Retinal pigment epithelial cell (primary cell): ENCODE results near the gene OGA.

Experiments used
- DNase-seq: peaks from one replicate; pipeline ENCODE4 v3.0.0-alpha.2; 2010; ENCODE audit warnings: low read depth
- H3K4me3 ChIP-seq: 2 replicates; pipeline ENCODE4 v1.5.1; 2011; ENCODE audit warnings: mild to moderate bottlenecking, low read length, control low read depth, moderate library complexity
- CTCF ChIP-seq: conservative IDR thresholded peaks from 2 replicates; pipeline ENCODE4 v1.5.1; 2011; ENCODE audit warnings: low read depth, low read length, control low read depth, inconsistent platforms

OGA gene

DNA sequence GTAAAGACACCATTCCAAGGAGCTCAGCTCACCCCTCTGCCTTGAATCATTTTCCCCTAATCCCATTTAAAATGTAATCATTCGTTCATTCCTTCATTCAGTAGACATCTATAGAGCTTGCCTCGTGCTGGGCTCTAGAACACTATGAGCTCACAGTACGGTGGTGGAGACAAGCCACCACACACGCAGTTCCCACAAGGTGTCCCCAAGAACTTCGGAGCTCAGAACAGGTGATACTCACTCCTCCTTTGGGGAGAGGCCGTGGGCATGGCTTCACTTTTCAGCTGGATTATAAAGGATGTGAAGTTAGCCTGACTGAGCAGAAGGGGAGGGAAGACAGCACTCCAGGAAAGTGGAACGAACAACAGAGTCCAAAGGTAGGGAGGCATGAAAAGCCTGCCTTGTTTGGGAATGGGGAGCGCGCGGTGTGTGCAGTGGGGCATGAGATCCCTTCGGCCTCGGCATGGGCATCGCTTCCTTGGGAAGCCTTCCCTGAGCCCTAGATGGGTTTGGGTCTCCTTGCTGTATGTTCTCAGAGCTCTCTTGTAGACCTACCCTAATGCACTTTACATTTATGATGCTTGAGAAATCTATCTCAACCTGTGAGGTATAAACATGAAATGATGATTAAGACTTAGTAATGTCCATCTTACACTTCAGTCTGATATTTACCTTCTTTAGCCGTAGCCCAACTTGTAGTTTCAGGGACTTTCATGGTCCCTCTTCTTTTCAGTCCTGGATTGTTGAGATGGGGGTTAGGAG lies 809 bp upstream of the OGA start:
- no peak for DNase-seq
- no peak for TF ChIP-seq CTCF
- H3K4me3 ChIP-seq, result peak overlapping the region; percentile 54

DNA sequence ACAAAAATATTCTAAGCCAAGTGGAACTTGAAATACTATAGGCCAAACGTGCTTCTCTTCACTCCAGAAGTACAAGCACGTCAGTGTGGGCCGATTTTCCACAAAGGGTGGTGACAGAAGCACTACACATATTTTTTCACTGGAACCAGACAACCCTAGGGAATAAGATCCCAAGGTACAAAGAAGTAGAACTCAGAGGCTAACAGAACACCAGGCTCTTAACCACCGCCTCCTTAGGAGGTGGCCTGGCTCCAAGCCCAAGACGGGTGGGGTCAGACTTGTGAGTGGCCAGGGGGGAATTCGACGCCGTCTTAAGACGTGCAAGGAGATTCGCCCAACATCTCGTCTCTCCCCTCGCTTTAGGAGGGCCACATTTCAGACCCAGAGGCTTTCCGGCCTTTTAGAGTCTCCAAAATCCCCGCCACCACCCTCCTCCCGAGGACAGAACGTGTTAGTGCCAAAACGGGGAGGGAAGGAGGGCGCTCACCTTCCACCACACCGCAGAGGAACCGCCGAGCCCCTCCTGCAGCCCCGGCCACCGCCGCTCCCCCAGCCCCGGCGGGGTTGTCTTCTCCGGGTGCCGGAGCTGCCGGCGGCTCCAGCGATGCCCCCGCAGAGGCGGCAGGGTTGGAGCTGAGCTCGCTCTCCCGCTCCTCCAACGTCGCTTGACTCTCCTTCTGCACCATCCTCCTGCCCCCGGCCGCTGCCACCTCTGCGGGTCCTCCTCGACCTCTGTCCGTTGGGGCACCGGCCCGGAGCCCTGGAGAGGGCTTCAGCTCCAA lies 716 bp downstream of the OGA start:
- TF ChIP-seq CTCF, result no peak
- peak overlapping the region; percentile 83 for H3K4me3 ChIP-seq
- DNase-seq, result peak; percentile 91

- DNase-seq, result no peak
- TF ChIP-seq CTCF, result no peak
- H3K4me3 ChIP-seq, result peak overlapping the region; percentile 83
Observed at GRCh38 chr10:101816913-101817336, 1.3 kb downstream of the OGA start.

- no peak for TF ChIP-seq CTCF
- no peak for DNase-seq
- H3K4me3 ChIP-seq, result peak overlapping the region; percentile 83
Observed at GRCh38 chr10:101816376-101816775, 1.9 kb downstream of the OGA start.

DNA sequence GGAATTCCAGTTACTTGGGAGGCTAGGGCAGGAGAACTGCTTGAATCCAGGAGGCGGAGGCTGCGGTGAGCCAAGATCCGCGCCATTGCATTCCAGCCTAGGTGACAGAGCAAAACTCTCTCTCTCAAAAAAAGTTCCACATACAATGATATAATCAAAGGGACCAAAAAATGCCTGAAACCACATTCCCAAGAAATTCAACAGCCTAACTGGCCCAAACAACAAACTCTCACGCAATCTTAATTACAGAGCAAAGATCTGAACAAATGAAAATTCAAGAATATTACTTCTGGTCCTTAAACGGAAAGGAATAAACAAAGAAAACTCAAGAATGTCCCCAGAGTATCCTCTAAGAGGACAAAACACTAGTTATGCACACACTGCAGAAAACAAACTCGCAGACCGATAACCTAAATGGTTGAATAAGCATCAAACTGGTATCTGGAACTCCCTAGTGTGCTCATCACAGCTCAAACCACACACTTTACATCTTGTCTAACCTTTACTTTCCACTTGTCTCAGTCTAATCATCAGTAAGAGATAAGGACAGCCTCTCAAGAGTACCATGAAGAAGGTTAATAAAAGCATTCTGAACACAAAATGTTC lies 3.7 kb downstream of the OGA start:
- no peak for TF ChIP-seq CTCF
- DNase-seq, result no peak
- H3K4me3 ChIP-seq, result peak overlapping the region; percentile 83

- TF ChIP-seq CTCF, result no peak
- DNase-seq, result no peak
Observed at GRCh38 chr10:101812606-101813005, 5.6 kb downstream of the OGA start.

More at GRCh38 chr10:101812606-101813005, 5.6 kb downstream of the OGA start:
- H3K4me3 ChIP-seq, result no peak overlapping the region
